Tibial nerve (tissue), 4 donors: Measurements from ENCODE around the gene NKAIN2. TPM values are rescaled to one million over a fixed set of nuclear protein-coding genes. Genes with fewer than 3 reads are reported as not detected.
"Not testable (repeated sequence)": the region's sequence is repeated elsewhere in the genome, so short reads cannot be mapped to it uniquely, and the experiment has no call there.

Experiments used
- DNase-seq, 2 donors: peaks; one replicate each; pipeline ENCODE4 v3.0.0-alpha.2; 2019; ENCODE audit warnings: low spot score in 2 of 2
- H3K27ac ChIP-seq, 4 donors: fragments of 200-600 bp; sonication (generic) in 3 of 4; one replicate each; pipeline ENCODE4 v1.5.1; 2017 to 2019; ENCODE audit warnings: mild to moderate bottlenecking in 1 of 4
- H3K27me3 ChIP-seq, 2 donors: fragments of 200-600 bp; sonication (generic) in 1 of 2; one replicate each; pipeline versions ENCODE4 v1.5.1 to v1.6.0; 2017 to 2019
- H3K36me3 ChIP-seq, 3 donors: fragments of 200-600 bp; sonication (generic); one replicate each; pipeline ENCODE4 v1.5.1; 2018 to 2019
- H3K4me1 ChIP-seq, 4 donors: fragments of 200-600 bp; sonication (generic) in 3 of 4; one replicate each; pipeline ENCODE4 v1.5.1; 2017 to 2019
- H3K4me3 ChIP-seq, 4 donors: fragments of 200-600 bp; sonication (generic) in 3 of 4; one replicate each; pipeline ENCODE4 v1.5.1; 2017 to 2019; ENCODE audit warnings: mild to moderate bottlenecking in 1 of 4, moderate library complexity in 1 of 4
- H3K9me3 ChIP-seq, 4 donors: fragments of 200-600 bp; sonication (generic) in 3 of 4; one replicate each; pipeline ENCODE4 v1.5.1; 2017 to 2019
- EP300 ChIP-seq, 2 donors: sonication (generic); formaldehyde crosslinking; IDR thresholded peaks; one replicate each; pipeline ENCODE4 v1.6.1; 2017; ENCODE audit warnings: antibody characterized with exemption in 2 of 2, mild to moderate bottlenecking in 1 of 2
- POLR2A ChIP-seq, 2 donors: fragments of 450-650 bp; IDR thresholded peaks; one replicate each; pipeline ENCODE4 v1.6.1; 2017; ENCODE audit warnings: antibody characterized with exemption in 2 of 2, mild to moderate bottlenecking in 2 of 2, moderate library complexity in 2 of 2
- WGBS, 2 donors: methylation state at CpG; one replicate each; pipeline ENCODE4 v1.1.5; 2018; 5-methylcytosine and 5-hydroxymethylcytosine counted together
- total RNA-seq, 4 donors: library from RNA; depleted of rRNA; stranded (reverse); fragments of >200 nt; gene quantifications; one replicate each; pipeline ENCODE4 v1.1.0, GENCODE V29; 2016
- TF ChIP-seq, protein P1 (sequence below), 5 experiments: fragments of 200-600 bp in 3 of 5; fragments of 450-650 bp in 2 of 5; sonication (generic) in 3 of 5; IDR thresholded peaks; one replicate each; pipeline ENCODE4 v1.5.1; 2016 to 2019; ENCODE audit warnings: antibody characterized with exemption in 5 of 5, mild to moderate bottlenecking in 3 of 5, moderate library complexity in 2 of 5

NKAIN2 gene
- total RNA-seq, 4 donors from 2014 or later, result 8.1 to 20.8 (median 15.2) TPM

DNA sequence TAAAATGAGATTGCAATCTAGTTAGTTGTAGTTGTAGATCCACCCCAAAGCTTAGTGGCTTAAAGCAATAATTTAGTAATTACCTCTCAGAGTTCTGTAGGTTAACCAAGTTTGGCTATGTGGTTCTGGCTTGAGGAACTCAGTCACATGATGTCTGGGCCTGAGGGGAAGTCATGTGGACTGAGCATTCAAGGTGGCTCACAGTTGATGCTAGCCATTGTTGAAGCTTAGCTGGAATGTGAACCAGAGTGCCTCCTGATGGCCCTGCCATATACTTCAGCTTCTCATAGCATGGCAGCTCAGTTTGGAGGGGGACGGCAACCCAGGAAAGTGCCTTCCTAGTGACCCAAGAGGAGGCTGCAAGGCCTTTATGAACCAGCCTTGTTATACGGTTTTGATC is 895.4 kb downstream of the NKAIN2 start:
- Histone ChIP-seq H3K27ac (no peak overlapping the region), H3K36me3 (no peaks in the 10 kb centered on the region), H3K4me3 (no peak overlapping the region), H3K4me1 (no peaks in the 10 kb centered on the region), H3K27me3 (no peaks in the 10 kb centered on the region), H3K9me3 (no peaks in the 10 kb centered on the region)
- no peak for DNase-seq
- WGBS, 2 donors, result 88 to 89% methylated on average over 2 of the region's 2 CpGs
- TF ChIP-seq EP300 (IDR thresholded peaks at IDR 0.05) (no peak), POLR2A (IDR thresholded peaks at IDR 0.05) (no peak)
- TF ChIP-seq, protein P1, sequence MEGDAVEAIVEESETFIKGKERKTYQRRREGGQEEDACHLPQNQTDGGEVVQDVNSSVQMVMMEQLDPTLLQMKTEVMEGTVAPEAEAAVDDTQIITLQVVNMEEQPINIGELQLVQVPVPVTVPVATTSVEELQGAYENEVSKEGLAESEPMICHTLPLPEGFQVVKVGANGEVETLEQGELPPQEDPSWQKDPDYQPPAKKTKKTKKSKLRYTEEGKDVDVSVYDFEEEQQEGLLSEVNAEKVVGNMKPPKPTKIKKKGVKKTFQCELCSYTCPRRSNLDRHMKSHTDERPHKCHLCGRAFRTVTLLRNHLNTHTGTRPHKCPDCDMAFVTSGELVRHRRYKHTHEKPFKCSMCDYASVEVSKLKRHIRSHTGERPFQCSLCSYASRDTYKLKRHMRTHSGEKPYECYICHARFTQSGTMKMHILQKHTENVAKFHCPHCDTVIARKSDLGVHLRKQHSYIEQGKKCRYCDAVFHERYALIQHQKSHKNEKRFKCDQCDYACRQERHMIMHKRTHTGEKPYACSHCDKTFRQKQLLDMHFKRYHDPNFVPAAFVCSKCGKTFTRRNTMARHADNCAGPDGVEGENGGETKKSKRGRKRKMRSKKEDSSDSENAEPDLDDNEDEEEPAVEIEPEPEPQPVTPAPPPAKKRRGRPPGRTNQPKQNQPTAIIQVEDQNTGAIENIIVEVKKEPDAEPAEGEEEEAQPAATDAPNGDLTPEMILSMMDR (IDR thresholded peaks at IDR 0.05), result no peak

DNA sequence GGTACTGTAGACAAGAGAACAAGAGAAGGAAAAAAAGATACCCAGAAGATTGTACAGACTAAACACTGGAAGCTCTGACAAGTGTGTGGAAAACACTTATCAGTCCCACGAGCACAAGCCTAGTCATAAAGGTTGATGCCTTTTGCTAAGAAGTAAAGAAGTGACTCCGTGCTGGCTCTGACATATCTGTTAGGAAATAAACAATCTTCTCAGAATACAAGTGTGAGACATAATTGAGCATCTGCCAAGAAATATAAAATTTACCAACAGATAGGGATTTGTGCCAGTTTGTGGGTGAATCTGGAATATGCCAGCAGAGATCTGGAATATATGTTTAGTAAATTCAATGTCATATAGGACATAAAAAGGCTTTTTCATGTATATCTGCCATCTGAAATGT is 899.9 kb downstream of the NKAIN2 start:
- DNase-seq, result no peak
- no peak overlapping the region for H3K27ac ChIP-seq
- H3K27me3 ChIP-seq, result no peaks in the 10 kb centered on the region
- no peaks in the 10 kb centered on the region for H3K9me3 ChIP-seq
- TF ChIP-seq EP300 (IDR thresholded peaks at IDR 0.05), result no peak
- TF ChIP-seq POLR2A (IDR thresholded peaks at IDR 0.05), result no peak
- TF ChIP-seq, protein P1 (IDR thresholded peaks at IDR 0.05), result no peak
- no peaks in the 10 kb centered on the region for H3K4me1 ChIP-seq
- no peaks in the 10 kb centered on the region for H3K36me3 ChIP-seq
- WGBS, 2 donors, result 58 to 65% methylated on average over 2 of the region's 2 CpGs
- no peak overlapping the region for H3K4me3 ChIP-seq

DNA sequence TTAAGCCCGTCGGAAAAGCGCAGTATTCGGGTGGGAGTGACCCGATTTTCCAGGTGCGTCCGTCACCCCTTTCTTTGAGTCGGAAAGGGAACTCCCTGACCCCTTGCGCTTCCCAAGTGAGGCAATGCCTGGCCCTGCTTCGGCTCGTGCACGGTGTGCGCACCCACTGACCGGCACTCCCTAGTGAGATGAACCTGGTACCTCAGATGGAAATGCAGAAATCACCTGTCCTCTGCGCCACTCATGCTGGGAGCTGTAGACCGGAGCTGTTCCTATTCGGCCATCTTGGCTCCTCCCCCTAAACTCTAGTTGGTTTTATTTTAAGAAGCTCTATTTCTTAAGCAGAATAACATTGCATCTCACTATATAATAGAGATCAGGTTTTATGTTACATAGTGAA is 908.9 kb downstream of the NKAIN2 start:
- H3K4me3 ChIP-seq, H3K4me1 ChIP-seq, H3K27ac ChIP-seq, DNase-seq, H3K36me3 ChIP-seq, H3K27me3 ChIP-seq, H3K9me3 ChIP-seq: not testable (repeated sequence)
- 96 to 97% methylated on average over 17 of the region's 17 CpGs for WGBS, 2 donors

DNA sequence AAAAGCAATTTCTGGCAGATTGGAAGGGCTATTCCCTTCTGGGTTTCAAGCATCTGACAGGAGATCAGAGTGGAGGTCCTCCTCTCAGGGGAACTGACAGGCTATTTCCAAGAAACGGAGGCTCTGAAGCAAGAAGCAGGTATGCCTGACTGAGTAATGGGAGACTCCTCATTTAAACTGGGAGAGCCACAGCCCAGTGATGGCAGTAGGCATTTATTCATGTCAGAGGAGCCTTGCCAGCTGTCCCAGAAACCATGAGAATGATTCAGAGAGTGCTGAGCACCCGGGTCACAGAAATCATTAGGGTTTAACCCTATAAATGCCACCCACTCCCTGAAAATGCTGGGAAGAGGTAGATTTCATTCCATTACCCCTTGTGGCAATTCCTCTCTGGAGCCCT is 911.1 kb downstream of the NKAIN2 start:
- Histone ChIP-seq H3K9me3 (no peaks in the 10 kb centered on the region), H3K4me3 (no peak overlapping the region), H3K27ac (no peak overlapping the region), H3K27me3 (no peaks in the 10 kb centered on the region), H3K4me1 (no peaks in the 10 kb centered on the region), H3K36me3 (no peaks in the 10 kb centered on the region)
- 27 to 39% methylated on average over 2 of the region's 2 CpGs for WGBS, 2 donors
- TF ChIP-seq, protein P1 (IDR thresholded peaks at IDR 0.05), result no peak
- TF ChIP-seq POLR2A (IDR thresholded peaks at IDR 0.05) (no peak), EP300 (IDR thresholded peaks at IDR 0.05) (no peak)
- DNase-seq, result no peak

DNA sequence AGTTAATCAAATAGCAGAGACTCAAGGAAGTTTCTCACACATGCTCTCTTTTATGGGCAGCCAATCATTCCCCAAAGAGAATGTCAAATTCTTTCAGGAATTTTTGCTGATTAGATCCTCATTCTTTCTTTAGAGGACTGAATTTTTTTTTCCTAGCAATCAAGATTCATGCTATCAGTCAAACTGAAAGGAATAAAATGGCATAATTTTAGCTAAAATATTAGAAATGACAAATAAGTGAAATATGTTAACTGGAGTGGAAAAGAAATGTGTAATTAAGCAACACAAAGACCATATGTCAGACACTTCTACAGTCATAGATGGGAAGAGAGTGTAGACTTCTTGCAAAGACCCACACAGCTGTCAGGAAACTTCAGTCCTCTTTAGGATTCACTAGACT is 916.2 kb downstream of the NKAIN2 start:
- Histone ChIP-seq H3K27me3 (no peaks in the 10 kb centered on the region), H3K36me3 (no peaks in the 10 kb centered on the region), H3K4me1 (peaks cover 0 to 3% (median 0%) of the 10 kb centered on the region in 4 donors), H3K27ac (no peak overlapping the region), H3K4me3 (no peak overlapping the region), H3K9me3 (no peaks in the 10 kb centered on the region)
- no peak for DNase-seq
- TF ChIP-seq EP300 (IDR thresholded peaks at IDR 0.05), result no peak
- TF ChIP-seq, protein P1 (IDR thresholded peaks at IDR 0.05), result no peak
- no peak for TF ChIP-seq POLR2A (IDR thresholded peaks at IDR 0.05)

DNA sequence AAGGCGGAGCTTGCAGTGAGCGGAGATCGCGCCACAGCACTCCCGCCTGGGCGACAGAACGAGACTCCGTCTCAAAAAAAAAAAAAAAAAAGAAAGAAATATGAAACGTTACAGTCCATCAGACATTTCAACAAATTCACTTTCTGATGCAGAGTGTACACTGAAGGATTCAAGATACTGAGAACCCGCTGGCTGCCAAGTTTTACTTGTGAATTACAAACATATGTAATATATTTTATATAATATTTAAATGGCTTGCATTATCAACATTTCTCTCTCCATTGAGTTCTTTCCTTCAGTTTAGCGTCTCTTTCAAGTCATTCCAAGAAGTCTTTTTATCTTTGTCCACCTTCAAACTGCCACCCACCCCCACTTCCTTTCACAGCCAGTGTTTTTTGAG is 917.7 kb downstream of the NKAIN2 start:
- H3K27me3 ChIP-seq, result no peaks in the 10 kb centered on the region
- 83 to 88% methylated on average over 9 to 11 of the region's 11 CpGs for WGBS, 2 donors
- TF ChIP-seq POLR2A (IDR thresholded peaks at IDR 0.05), result no peak
- TF ChIP-seq EP300 (IDR thresholded peaks at IDR 0.05), result no peak
- TF ChIP-seq, protein P1 (IDR thresholded peaks at IDR 0.05), result no peak

More for the DNA sequence above, 917.7 kb downstream of the NKAIN2 start:
- Histone ChIP-seq H3K36me3 (no peaks in the 10 kb centered on the region), H3K4me1 (peaks cover 0 to 3% (median 0%) of the 10 kb centered on the region in 4 donors), H3K27ac (no peak overlapping the region), H3K9me3 (no peaks in the 10 kb centered on the region), H3K4me3 (no peak overlapping the region)
- DNase-seq, result no peak
